Neuronal stem cell (in vitro differentiated cells): ENCODE results near the gene ADAM12.

Experiments used
- DNase-seq: peaks from one replicate; pipeline ENCODE4 v3.0.0-alpha.2; 2013; ENCODE audit warnings: low spot score
- H2AFZ ChIP-seq: one replicate; pipeline ENCODE4 v1.6.1; 2013; ENCODE audit warnings: mild to moderate bottlenecking, low read length, inconsistent platforms
- H2AK5ac ChIP-seq: 2 replicates; pipeline ENCODE4 v1.6.1; 2013; ENCODE audit warnings: low read depth, mild to moderate bottlenecking, inconsistent platforms, low read length, moderate library complexity, mixed read lengths
- H2BK120ac ChIP-seq: 2 replicates; pipeline ENCODE4 v1.6.1; 2013; ENCODE audit warnings: low read depth, mild to moderate bottlenecking, inconsistent platforms, low read length, moderate library complexity, mixed read lengths
- H2BK12ac ChIP-seq: one replicate; pipeline ENCODE4 v1.6.1; 2013; ENCODE audit warnings: low read length, inconsistent platforms
- H2BK15ac ChIP-seq: 2 replicates; pipeline ENCODE4 v1.6.1; 2013; ENCODE audit warnings: mild to moderate bottlenecking, low read length, inconsistent platforms, mixed read lengths
- H2BK5ac ChIP-seq: one replicate; pipeline ENCODE4 v1.6.1; 2013; ENCODE audit warnings: inconsistent platforms, mild to moderate bottlenecking, low read length, moderate library complexity
- H3K14ac ChIP-seq: one replicate; pipeline ENCODE4 v1.6.1; 2013; ENCODE audit warnings: low read length, inconsistent platforms
- H3K18ac ChIP-seq: 2 replicates; pipeline ENCODE4 v1.6.1; 2013; ENCODE audit warnings: low read length, inconsistent platforms
- H3K23ac ChIP-seq: 2 replicates; pipeline ENCODE4 v1.6.1; 2013; ENCODE audit warnings: low read depth, mild to moderate bottlenecking, mixed read lengths, low read length, inconsistent platforms; ENCODE audit not compliant: poor library complexity
- H3K27ac ChIP-seq: replicated peaks from 3 replicates; pipeline ENCODE4 v1.5.1; 2013; ENCODE audit warnings: low read length, inconsistent platforms
- H3K27me3 ChIP-seq, 3 experiments: 2 replicates each; pipeline ENCODE4 v1.6.1; 2013; ENCODE audit warnings: low read length in 3 of 3, mild to moderate bottlenecking in 2 of 3, inconsistent platforms in 1 of 3, low read depth in 1 of 3, mixed read lengths in 1 of 3, moderate library complexity in 1 of 3; ENCODE audit not compliant: control insufficient read depth in 3 of 3, insufficient read depth in 3 of 3
- H3K36me3 ChIP-seq, 2 donors: replicated peaks in 1 of 2; 2 replicates each; pipeline ENCODE4 v1.6.1; 2013; ENCODE audit warnings: low read length in 2 of 2; ENCODE audit not compliant: control insufficient read depth in 2 of 2, insufficient read depth in 2 of 2
- H3K4ac ChIP-seq: 2 replicates; pipeline ENCODE4 v1.6.1; 2013; ENCODE audit warnings: inconsistent platforms, mild to moderate bottlenecking, low read length, moderate library complexity
- H3K4me1 ChIP-seq, 2 donors: 1 replicate in 1 of 2; 2 replicates in 1 of 2; pipeline ENCODE4 v1.6.1; 2013; ENCODE audit warnings: low read length in 2 of 2, low read depth in 1 of 2; ENCODE audit not compliant: control insufficient read depth in 2 of 2, insufficient read depth in 1 of 2
- H3K4me2 ChIP-seq: one replicate; pipeline ENCODE4 v1.6.1; 2013; ENCODE audit warnings: mild to moderate bottlenecking, low read length, inconsistent platforms; ENCODE audit not compliant: insufficient read depth, poor library complexity, severe bottlenecking
- H3K4me3 ChIP-seq, 2 donors: 2 replicates each; pipeline ENCODE4 v1.5.1; 2013; ENCODE audit warnings: low read length in 2 of 2, mild to moderate bottlenecking in 2 of 2, inconsistent platforms in 1 of 2, moderate library complexity in 1 of 2
- H3K79me1 ChIP-seq: one replicate; pipeline ENCODE4 v1.6.1; 2013; ENCODE audit warnings: low read depth, mild to moderate bottlenecking, inconsistent platforms, low read length, moderate library complexity
- H3K9ac ChIP-seq: one replicate; pipeline ENCODE4 v1.6.1; 2013; ENCODE audit warnings: mild to moderate bottlenecking, low read depth, low read length, inconsistent platforms; ENCODE audit not compliant: poor library complexity
- H3K9me3 ChIP-seq, 2 donors: replicated peaks in 1 of 2; 2 replicates each; pipeline versions ENCODE3 to v1.6.1; 2013; ENCODE audit warnings: low read length in 2 of 2, mild to moderate bottlenecking in 2 of 2, inconsistent platforms in 1 of 2, low read depth in 1 of 2, mixed read lengths in 1 of 2, moderate library complexity in 1 of 2; ENCODE audit not compliant: control insufficient read depth in 2 of 2, insufficient read depth in 1 of 2
- H4K8ac ChIP-seq: one replicate; pipeline ENCODE4 v1.6.1; 2013; ENCODE audit warnings: low read depth, mild to moderate bottlenecking, inconsistent platforms, low read length, moderate library complexity
- H4K91ac ChIP-seq: one replicate; pipeline ENCODE4 v1.6.1; 2013; ENCODE audit warnings: low read length, low read depth, mild to moderate bottlenecking, inconsistent platforms; ENCODE audit not compliant: poor library complexity
- WGBS, 2 donors: extraction: QIAGEN DNeasy Blood & Tissue Kit; methylation state at CpG; one replicate each; pipeline ENCODE4 v1.1.7; 2013; ENCODE audit warnings: missing lambda C conversion rate in 2 of 2, mixed read lengths in 1 of 2; ENCODE audit not compliant: insufficient read length in 2 of 2, insufficient replicate concordance in 1 of 2; ENCODE audit errors: extremely low coverage in 2 of 2; 5-methylcytosine and 5-hydroxymethylcytosine counted together

Gene ADAM12

GRCh38 chr10:126129026-126129425, 259.3 kb downstream of the ADAM12 start:
- peaks cover 6 to 8% of the 10 kb centered on the region in 2 donors for H3K4me1 ChIP-seq
- no peak overlapping the region for H3K23ac ChIP-seq
- no peak overlapping the region for H3K9ac ChIP-seq
- peaks cover 0 to 3% of the 10 kb centered on the region in 2 donors for H3K9me3 ChIP-seq
- no peaks in the 10 kb centered on the region for H3K36me3 ChIP-seq
- no peak overlapping the region for H2BK12ac ChIP-seq
- no peak overlapping the region for H4K8ac ChIP-seq
- H4K91ac ChIP-seq, result no peak overlapping the region
- no peak overlapping the region for H3K4ac ChIP-seq
- H2BK120ac ChIP-seq, result no peak overlapping the region
- H3K14ac ChIP-seq, result no peak overlapping the region
- no peak overlapping the region for H3K4me3 ChIP-seq
- no peaks in the 10 kb centered on the region for H3K27me3 ChIP-seq
- no peak overlapping the region for H3K4me2 ChIP-seq
- H2BK5ac ChIP-seq, result no peak overlapping the region
- H3K18ac ChIP-seq, result no peak overlapping the region
- WGBS, 2 donors, result no CpG with 5 or more reads among the region's 7 CpGs
- H3K79me1 ChIP-seq, result no peaks in the 10 kb centered on the region
- H2BK15ac ChIP-seq, result no peak overlapping the region
- no peak overlapping the region for H2AK5ac ChIP-seq
- H2AFZ ChIP-seq, result no peak overlapping the region
- DNase-seq, result no peak
- no peak overlapping the region for H3K27ac ChIP-seq

GRCh38 chr10:126128581-126128980, 259.7 kb downstream of the ADAM12 start:
- H2AFZ ChIP-seq, result no peak overlapping the region
- H3K4ac ChIP-seq, result no peak overlapping the region
- no peak overlapping the region for H4K8ac ChIP-seq
- H3K4me2 ChIP-seq, result no peak overlapping the region
- peak overlapping the region; percentile 55 for H3K9ac ChIP-seq
- no peaks in the 10 kb centered on the region for H3K27me3 ChIP-seq
- no CpG with 5 or more reads among the region's 21 CpGs for WGBS, 2 donors
- no peak overlapping the region for H2BK5ac ChIP-seq
- H2AK5ac ChIP-seq, result peak overlapping the region; percentile 22
- peaks cover 6 to 12% of the 10 kb centered on the region in 2 donors for H3K4me1 ChIP-seq
- DNase-seq, result no peak
- H3K9me3 ChIP-seq, result peaks cover 0 to 3% of the 10 kb centered on the region in 2 donors
- H4K91ac ChIP-seq, result no peak overlapping the region
- H3K27ac ChIP-seq, result no peak overlapping the region
- no peak overlapping the region for H3K4me3 ChIP-seq
- no peaks in the 10 kb centered on the region for H3K36me3 ChIP-seq
- H3K18ac ChIP-seq, result peak overlapping the region; percentile 49
- peak overlapping the region; percentile 42 for H2BK12ac ChIP-seq
- H2BK15ac ChIP-seq, result no peak overlapping the region
- no peaks in the 10 kb centered on the region for H3K79me1 ChIP-seq
- peak overlapping the region; percentile 9 for H3K14ac ChIP-seq
- no peak overlapping the region for H2BK120ac ChIP-seq
- H3K23ac ChIP-seq, result no peak overlapping the region

GRCh38 chr10:126127481-126128029, 260.7 kb downstream of the ADAM12 start:
- Histone ChIP-seq H2BK12ac (no peak overlapping the region), H3K23ac (no peak overlapping the region), H4K91ac (no peak overlapping the region), H2BK120ac (no peak overlapping the region), H3K27me3 (no peaks in the 10 kb centered on the region), H3K36me3 (no peaks in the 10 kb centered on the region), H3K9me3 (peaks cover 0 to 3% of the 10 kb centered on the region in 2 donors), H4K8ac (no peak overlapping the region), H3K9ac (no peak overlapping the region), H3K14ac (no peak overlapping the region), H3K79me1 (no peaks in the 10 kb centered on the region), H3K4me1 (peaks cover 6 to 15% of the 10 kb centered on the region in 2 donors), H3K27ac (no peak overlapping the region), H2BK15ac (no peak overlapping the region), H3K4me3 (peak overlapping the region in 1 of 2 donors; percentile 34), H3K4ac (peak overlapping the region; percentile 6), H3K18ac (no peak overlapping the region), H2AK5ac (no peak overlapping the region), H2AFZ (no peak overlapping the region), H2BK5ac (peak overlapping the region; percentile 10), H3K4me2 (no peak overlapping the region)
- WGBS, 2 donors, result no CpG with 5 or more reads among the region's 7 CpGs
- DNase-seq, result no peak

DNA sequence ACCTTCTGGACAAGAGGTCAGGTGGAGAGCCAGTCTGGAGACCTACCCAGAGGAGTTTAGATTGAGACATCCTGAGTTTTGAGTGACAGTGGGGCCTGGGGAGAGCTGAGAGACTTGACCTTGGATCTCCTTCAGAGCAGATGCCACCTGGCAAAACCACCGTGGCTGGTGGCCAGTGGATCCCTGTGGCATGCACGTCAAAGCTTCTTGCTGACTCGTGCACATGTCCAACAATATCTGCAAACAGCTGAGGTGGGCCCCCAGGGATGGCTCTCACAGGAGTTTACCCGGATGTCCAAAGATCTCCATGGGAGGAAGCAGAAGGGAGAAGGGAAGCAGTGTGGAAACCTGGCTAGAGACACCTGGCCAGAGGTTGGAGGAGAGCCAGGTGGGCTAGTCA, 261.4 kb downstream of the ADAM12 start:
- H3K4me1 ChIP-seq, result peaks cover 6 to 15% of the 10 kb centered on the region in 2 donors
- no peak overlapping the region for H4K8ac ChIP-seq
- no peak overlapping the region for H4K91ac ChIP-seq
- H3K36me3 ChIP-seq, result no peaks in the 10 kb centered on the region
- H3K18ac ChIP-seq, result no peak overlapping the region
- no peak overlapping the region for H2BK120ac ChIP-seq
- H2BK5ac ChIP-seq, result peak overlapping the region; percentile 10
- no peaks in the 10 kb centered on the region for H3K27me3 ChIP-seq
- no peak overlapping the region for H3K4me3 ChIP-seq
- no peak overlapping the region for H3K4me2 ChIP-seq
- H2AFZ ChIP-seq, result no peak overlapping the region
- H2BK15ac ChIP-seq, result no peak overlapping the region
- no peak overlapping the region for H3K14ac ChIP-seq
- DNase-seq, result no peak
- no peak overlapping the region for H2AK5ac ChIP-seq
- H3K9me3 ChIP-seq, result no peaks in the 10 kb centered on the region
- no peak overlapping the region for H3K23ac ChIP-seq
- no peak overlapping the region for H3K9ac ChIP-seq
- no peak overlapping the region for H3K4ac ChIP-seq
- WGBS, 2 donors, result no CpG with 5 or more reads among the region's 4 CpGs
- no peak overlapping the region for H3K27ac ChIP-seq
- no peak overlapping the region for H2BK12ac ChIP-seq
- no peaks in the 10 kb centered on the region for H3K79me1 ChIP-seq
